ENCODE results near the gene HOXA1. TPM values are rescaled to one million over a fixed set of nuclear protein-coding genes. Genes with fewer than 3 reads are reported as not detected.

HOXA1 gene
- total and polyA plus RNA-seq, 2 of the 4 experiments (the other 2 are of a cell fraction): 0.54 to 1.8 TPM

DNA sequence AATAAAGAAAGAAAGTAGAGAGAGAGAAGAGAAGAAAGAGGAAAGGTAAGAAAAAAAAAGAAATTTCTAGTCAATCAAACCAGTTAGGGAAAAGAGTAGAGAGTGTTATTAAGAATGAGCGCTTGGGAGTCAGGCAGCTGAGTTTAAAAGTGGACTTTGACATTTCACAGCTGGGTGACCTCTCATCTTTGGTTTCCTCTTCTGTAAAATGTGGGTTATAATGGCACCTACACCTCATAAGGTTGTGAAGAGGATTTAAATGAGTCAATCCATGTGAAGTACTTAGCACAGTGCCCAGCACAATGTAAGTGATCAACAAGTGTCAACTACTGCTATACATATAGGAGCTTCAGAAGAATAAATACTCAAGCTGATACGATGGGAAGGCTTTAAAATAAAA, 12.2 kb downstream of the HOXA1 start:
- Histone ChIP-seq H4K20me1 (ENCODE audit: insufficient read depth, low read length) (no peaks in the 10 kb centered on the region), H3K56ac (ENCODE audit: extremely low read depth, insufficient read depth, low read length) (no peak overlapping the region), H3K4me3 (ENCODE audit: insufficient read depth, low read depth, low read length) (no peak overlapping the region), H3K9me3 (ENCODE audit: control insufficient read depth, insufficient read depth, low read length) (no peaks in the 10 kb centered on the region), H2AFZ (replicated peaks; ENCODE audit: low read length, poor library complexity) (no peak overlapping the region), H4K5ac (ENCODE audit: low read depth, low read length) (no peak overlapping the region), H3K27ac (ENCODE audit: insufficient read depth, low read length) (no peak overlapping the region), H2BK120ac (ENCODE audit: low read depth, low read length) (no peak overlapping the region), H3K18ac (ENCODE audit: low read depth, low read length) (no peak overlapping the region), H3K79me1 (ENCODE audit: low read depth in 1 of 2, low read length in 2 of 2) (no peaks in the 10 kb centered on the region), H2BK15ac (ENCODE audit: low read depth, low read length) (no peak overlapping the region), H2BK5ac (ENCODE audit: low read depth, low read length, poor library complexity, severe bottlenecking) (no peak overlapping the region), H2AK5ac (ENCODE audit: low read depth, low read length) (no peak overlapping the region), H3K4me1 (ENCODE audit: control insufficient read depth, insufficient read depth, low read length) (no peaks in the 10 kb centered on the region; the same call in 1 of the 2 replicates), H3K27me3 (ENCODE audit: control insufficient read depth, insufficient read depth, low read length) (no peaks in the 10 kb centered on the region), H3K23ac (ENCODE audit: low read depth, low read length) (no peak overlapping the region), H2BK20ac (ENCODE audit: low read depth, low read length) (no peak overlapping the region), H3K4ac (ENCODE audit: low read depth, low read length) (no peak overlapping the region), H2AK9ac (replicated peaks; ENCODE audit: low read depth, low read length, poor library complexity) (no peak overlapping the region), H3K9me1 (ENCODE audit: insufficient read depth, low read length) (no peaks in the 10 kb centered on the region), H3K14ac (replicated peaks; ENCODE audit: low read depth, low read length) (no peak overlapping the region), H3K36me3 (ENCODE audit: control insufficient read depth, insufficient read depth, low read length) (no peaks in the 10 kb centered on the region), H4K91ac (ENCODE audit: insufficient read depth, low read depth, low read length) (no peak overlapping the region), H3K9ac (ENCODE audit: low read depth, low read length) (no peak overlapping the region), H4K8ac (ENCODE audit: low read depth in 2 of 2, low read length in 2 of 2) (no peak overlapping the region), H3K4me2 (ENCODE audit: low read depth, low read length) (no peak overlapping the region)
- TF ChIP-seq, protein P1, sequence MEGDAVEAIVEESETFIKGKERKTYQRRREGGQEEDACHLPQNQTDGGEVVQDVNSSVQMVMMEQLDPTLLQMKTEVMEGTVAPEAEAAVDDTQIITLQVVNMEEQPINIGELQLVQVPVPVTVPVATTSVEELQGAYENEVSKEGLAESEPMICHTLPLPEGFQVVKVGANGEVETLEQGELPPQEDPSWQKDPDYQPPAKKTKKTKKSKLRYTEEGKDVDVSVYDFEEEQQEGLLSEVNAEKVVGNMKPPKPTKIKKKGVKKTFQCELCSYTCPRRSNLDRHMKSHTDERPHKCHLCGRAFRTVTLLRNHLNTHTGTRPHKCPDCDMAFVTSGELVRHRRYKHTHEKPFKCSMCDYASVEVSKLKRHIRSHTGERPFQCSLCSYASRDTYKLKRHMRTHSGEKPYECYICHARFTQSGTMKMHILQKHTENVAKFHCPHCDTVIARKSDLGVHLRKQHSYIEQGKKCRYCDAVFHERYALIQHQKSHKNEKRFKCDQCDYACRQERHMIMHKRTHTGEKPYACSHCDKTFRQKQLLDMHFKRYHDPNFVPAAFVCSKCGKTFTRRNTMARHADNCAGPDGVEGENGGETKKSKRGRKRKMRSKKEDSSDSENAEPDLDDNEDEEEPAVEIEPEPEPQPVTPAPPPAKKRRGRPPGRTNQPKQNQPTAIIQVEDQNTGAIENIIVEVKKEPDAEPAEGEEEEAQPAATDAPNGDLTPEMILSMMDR (conservative IDR thresholded peaks at IDR 0.05; ENCODE audit: low read depth, low read length): no peak
- TF ChIP-seq MAFK (IDR thresholded peaks at IDR 0.05; ENCODE audit: low read depth, low read length) (no peak), SMC3 (IDR thresholded peaks at IDR 0.05; ENCODE audit: low read depth, low read length) (no peak), NFE2L2 (IDR thresholded peaks at IDR 0.05; ENCODE audit: low read depth, low read length) (no peak), FOS (IDR thresholded peaks at IDR 0.05; ENCODE audit: low read depth, low read length) (no peak), MAZ (IDR thresholded peaks at IDR 0.05; ENCODE audit: borderline replicate concordance, low read depth, low read length) (no peak), MXI1 (IDR thresholded peaks at IDR 0.05; ENCODE audit: borderline replicate concordance, low read depth, low read length) (no peak), RCOR1 (IDR thresholded peaks at IDR 0.05; ENCODE audit: insufficient replicate concordance, low read length) (no peak), BHLHE40 (IDR thresholded peaks at IDR 0.05; ENCODE audit: low read depth, low read length) (no peak), CHD1 (IDR thresholded peaks at IDR 0.05; ENCODE audit: low read depth, low read length) (no peak), RAD21 (IDR thresholded peaks at IDR 0.05; ENCODE audit: low read length) (no peak), RFX5 (IDR thresholded peaks at IDR 0.05; ENCODE audit: low read depth, low read length) (no peak), POLR2A (IDR thresholded peaks at IDR 0.05; ENCODE audit: low read depth, low read length) (no peak), CEBPB (IDR thresholded peaks at IDR 0.05; ENCODE audit: low read depth, low read length) (no peak)
- TF ChIP-seq, protein P2, sequence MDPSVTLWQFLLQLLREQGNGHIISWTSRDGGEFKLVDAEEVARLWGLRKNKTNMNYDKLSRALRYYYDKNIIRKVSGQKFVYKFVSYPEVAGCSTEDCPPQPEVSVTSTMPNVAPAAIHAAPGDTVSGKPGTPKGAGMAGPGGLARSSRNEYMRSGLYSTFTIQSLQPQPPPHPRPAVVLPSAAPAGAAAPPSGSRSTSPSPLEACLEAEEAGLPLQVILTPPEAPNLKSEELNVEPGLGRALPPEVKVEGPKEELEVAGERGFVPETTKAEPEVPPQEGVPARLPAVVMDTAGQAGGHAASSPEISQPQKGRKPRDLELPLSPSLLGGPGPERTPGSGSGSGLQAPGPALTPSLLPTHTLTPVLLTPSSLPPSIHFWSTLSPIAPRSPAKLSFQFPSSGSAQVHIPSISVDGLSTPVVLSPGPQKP (IDR thresholded peaks at IDR 0.05; ENCODE audit: borderline replicate concordance, low read depth, low read length): no peak
- TF ChIP-seq, protein P3, sequence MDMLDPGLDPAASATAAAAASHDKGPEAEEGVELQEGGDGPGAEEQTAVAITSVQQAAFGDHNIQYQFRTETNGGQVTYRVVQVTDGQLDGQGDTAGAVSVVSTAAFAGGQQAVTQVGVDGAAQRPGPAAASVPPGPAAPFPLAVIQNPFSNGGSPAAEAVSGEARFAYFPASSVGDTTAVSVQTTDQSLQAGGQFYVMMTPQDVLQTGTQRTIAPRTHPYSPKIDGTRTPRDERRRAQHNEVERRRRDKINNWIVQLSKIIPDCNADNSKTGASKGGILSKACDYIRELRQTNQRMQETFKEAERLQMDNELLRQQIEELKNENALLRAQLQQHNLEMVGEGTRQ (IDR thresholded peaks at IDR 0.05; ENCODE audit: low read depth, low read length): no peak
- ATAC-seq (ENCODE audit: low read depth): no peak
- CTCF ChIA-PET: no interaction called here
- no TSS peak for BruUV-seq (replicated peaks)
- DNase-seq: no peak
- in situ Hi-C loops (cut with MboI; ENCODE audit: low sequenced_read_pairs): no loop called here
- POLR2A ChIA-PET (ENCODE audit: unreplicated experiment): no interaction called here
- dilution Hi-C loops (cut with HindIII; ENCODE audit: low sequenced_read_pairs, unreplicated experiment): no loop called here
- intact Hi-C loops (cut with micrococcal nuclease): no loop called here
- WGBS, 2 experiments (ENCODE audit: extremely low coverage in 2 of 2, insufficient read length in 1 of 2): no CpG with 5 or more reads among the region's 2 CpGs

Measured in IMR-90 (cell line).